Pancreas (tissue), 10 donors: ENCODE results near the gene TMC1. TPM values are rescaled to one million over a fixed set of nuclear protein-coding genes. Genes with fewer than 3 reads are reported as not detected.

Experiments
- ATAC-seq, 4 donors: fragments of 200-7000 bp; cut with Tn5 transposase; one replicate each; pipeline versions ENCODE4 v1.8.0 to v1.9.1; 2020; ENCODE audit warnings: mild to moderate bottlenecking in 4 of 4, moderate library complexity in 4 of 4
- DNase-seq, 6 donors: peaks; one replicate each; pipeline ENCODE4 v3.0.0-alpha.2; 2020
- FAIRE-seq: peaks from 2 replicates; lab custom pipeline; 2012; peaks lifted over from hg19 to GRCh38; lab: Jason Lieb, UNC
- H3K27ac ChIP-seq, 4 donors: fragments of 200-600 bp; sonication (generic); 1 replicate in 3 of 4; 2 replicates in 1 of 4; pipeline versions ENCODE4 v1.5.0 to v1.8.0; 2020
- H3K27me3 ChIP-seq, 4 donors: fragments of 200-600 bp; one replicate each; pipeline ENCODE4 v1.8.0; 2021
- H3K36me3 ChIP-seq, 3 donors: fragments of 200-600 bp; sonication (generic) in 1 of 3; one replicate each; pipeline versions ENCODE4 v1.5.0 to v1.8.0; 2020 to 2021
- H3K4me1 ChIP-seq, 3 donors: fragments of 200-600 bp; one replicate each; pipeline ENCODE4 v1.8.0; 2021
- H3K4me3 ChIP-seq, 4 donors: fragments of 200-600 bp; sonication (generic) in 2 of 4; one replicate each; pipeline versions ENCODE4 v1.5.0 to v1.8.0; 2020 to 2021
- H3K9me3 ChIP-seq, 4 donors: fragments of 200-600 bp; one replicate each; pipeline ENCODE4 v1.8.0; 2021
- WGBS, 2 donors: extraction: QIAGEN DNeasy Blood & Tissue Kit; methylation state at CpG; one replicate each; pipeline ENCODE4 v1.1.7; 2013; 5-methylcytosine and 5-hydroxymethylcytosine counted together
- intact Hi-C, 3 donors: fragments of 100-400 bp; cut with DNase I; formaldehyde crosslinking; loops; one replicate each; pipeline versions ENCODE4 v1.11.1 to v1.14.2; 2022
- polyA plus RNA-seq, 2 donors: library from polyadenylated mRNA; stranded (reverse); fragments of 200-250 nt; gene quantifications; one replicate each; pipeline ENCODE4 v1.2.3, GENCODE V29; 2013
- total RNA-seq, 6 donors: library from RNA; stranded (reverse); fragmentation: NEBNext Ultra II Directional in 4 of 6; extraction: Animal tissue kit (Norgen Biotek cat#: 25700) in 4 of 6; gene quantifications; one replicate each; pipeline versions ENCODE4 v1.2.1 to v1.2.4, GENCODE V29; 2021 to 2023
- TF ChIP-seq, protein P1 (sequence below), 4 donors: fragments of 200-600 bp; sonication (generic) in 3 of 4; IDR thresholded peaks; one replicate each; pipeline versions ENCODE4 v1.5.0 to v1.8.0; 2021; ENCODE audit warnings: antibody characterized with exemption in 4 of 4
- donor health status: healthy with polysubstance abuse.
- donor health status: DM: no; HTN: no; CAD: no; lungs with moderate emphysema.
- donor health status: DM: no; HTN: no; CAD: no.
- donor health status: control.
- donor health status: control.
- donor health status: Bipolar disorder and iron deficiency.
- donor health status: DM: yes; HTN: yes; CAD: no.
- donor health status: DM: no; HTN: no; CAD: no.
- donor health status: DM: no; HTN: no; CAD: no.
- donor health status: DM: yes; HTN: yes; CAD: no.

TMC1 gene
- total and polyA plus RNA-seq, 8 donors = not detected

DNA sequence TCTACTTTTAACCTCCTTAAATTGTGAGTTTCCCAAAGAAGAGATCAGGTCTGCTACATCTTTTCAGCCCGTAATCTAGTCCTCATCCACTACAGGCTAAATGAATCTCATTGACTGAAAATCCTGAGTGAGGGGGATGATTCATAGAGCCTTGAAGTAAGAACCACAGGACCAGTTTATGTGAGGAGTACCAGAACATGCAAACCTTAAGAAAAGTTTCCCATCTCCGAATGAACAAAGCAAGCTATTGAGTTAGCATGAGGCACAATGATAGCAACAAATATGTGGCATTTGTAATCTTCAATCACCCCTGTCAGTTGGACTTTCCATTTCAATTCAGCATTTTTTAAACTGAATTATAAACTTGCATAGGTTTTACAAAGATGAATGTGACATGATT, 234.4 kb downstream of the TMC1 start:
- H3K27ac ChIP-seq = no peak overlapping the region
- DNase-seq = no peak
- TF ChIP-seq, protein P1, sequence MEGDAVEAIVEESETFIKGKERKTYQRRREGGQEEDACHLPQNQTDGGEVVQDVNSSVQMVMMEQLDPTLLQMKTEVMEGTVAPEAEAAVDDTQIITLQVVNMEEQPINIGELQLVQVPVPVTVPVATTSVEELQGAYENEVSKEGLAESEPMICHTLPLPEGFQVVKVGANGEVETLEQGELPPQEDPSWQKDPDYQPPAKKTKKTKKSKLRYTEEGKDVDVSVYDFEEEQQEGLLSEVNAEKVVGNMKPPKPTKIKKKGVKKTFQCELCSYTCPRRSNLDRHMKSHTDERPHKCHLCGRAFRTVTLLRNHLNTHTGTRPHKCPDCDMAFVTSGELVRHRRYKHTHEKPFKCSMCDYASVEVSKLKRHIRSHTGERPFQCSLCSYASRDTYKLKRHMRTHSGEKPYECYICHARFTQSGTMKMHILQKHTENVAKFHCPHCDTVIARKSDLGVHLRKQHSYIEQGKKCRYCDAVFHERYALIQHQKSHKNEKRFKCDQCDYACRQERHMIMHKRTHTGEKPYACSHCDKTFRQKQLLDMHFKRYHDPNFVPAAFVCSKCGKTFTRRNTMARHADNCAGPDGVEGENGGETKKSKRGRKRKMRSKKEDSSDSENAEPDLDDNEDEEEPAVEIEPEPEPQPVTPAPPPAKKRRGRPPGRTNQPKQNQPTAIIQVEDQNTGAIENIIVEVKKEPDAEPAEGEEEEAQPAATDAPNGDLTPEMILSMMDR (IDR thresholded peaks at IDR 0.05) = no peak
- H3K4me1 ChIP-seq = no peaks in the 10 kb centered on the region
- H3K9me3 ChIP-seq = no peaks in the 10 kb centered on the region
- no peak for ATAC-seq
- no peaks in the 10 kb centered on the region for H3K36me3 ChIP-seq
- no peak overlapping the region for H3K4me3 ChIP-seq
- intact Hi-C loops = no loop called here
- no peak for FAIRE-seq
- WGBS, 2 donors = 71 to 79% methylated on average over 2 of the region's 2 CpGs
- H3K27me3 ChIP-seq = peaks cover 0 to 3% (median 0%) of the 10 kb centered on the region in 4 donors

DNA sequence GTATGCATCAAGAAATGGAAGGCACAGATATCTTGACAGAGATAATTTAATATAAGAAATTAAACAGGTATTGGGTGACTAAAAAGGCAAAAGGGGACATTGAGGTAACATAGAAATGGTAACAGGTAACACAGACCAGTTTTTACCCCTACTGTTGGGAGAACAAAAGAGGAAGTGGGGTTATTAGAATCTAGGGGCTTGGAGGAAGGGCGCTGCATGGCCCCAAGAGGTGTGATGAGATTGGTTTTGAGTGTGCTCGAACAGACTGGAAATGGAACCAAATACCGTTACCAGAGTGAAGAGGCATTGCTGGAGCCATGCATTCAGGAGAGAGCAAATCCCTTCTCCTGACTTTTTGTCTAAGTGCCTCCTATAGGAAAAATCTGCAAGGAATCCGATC, 237.5 kb downstream of the TMC1 start:
- intact Hi-C loops = no loop called here
- Histone ChIP-seq H3K9me3 (no peaks in the 10 kb centered on the region), H3K27me3 (peaks cover 0 to 3% (median 0%) of the 10 kb centered on the region in 4 donors), H3K4me1 (no peaks in the 10 kb centered on the region), H3K4me3 (no peak overlapping the region), H3K27ac (no peak overlapping the region), H3K36me3 (no peaks in the 10 kb centered on the region)
- TF ChIP-seq, protein P1 (IDR thresholded peaks at IDR 0.05) = no peak
- FAIRE-seq = no peak
- 70 to 81% methylated on average over 4 of the region's 4 CpGs for WGBS, 2 donors
- DNase-seq = no peak
- ATAC-seq = no peak

DNA sequence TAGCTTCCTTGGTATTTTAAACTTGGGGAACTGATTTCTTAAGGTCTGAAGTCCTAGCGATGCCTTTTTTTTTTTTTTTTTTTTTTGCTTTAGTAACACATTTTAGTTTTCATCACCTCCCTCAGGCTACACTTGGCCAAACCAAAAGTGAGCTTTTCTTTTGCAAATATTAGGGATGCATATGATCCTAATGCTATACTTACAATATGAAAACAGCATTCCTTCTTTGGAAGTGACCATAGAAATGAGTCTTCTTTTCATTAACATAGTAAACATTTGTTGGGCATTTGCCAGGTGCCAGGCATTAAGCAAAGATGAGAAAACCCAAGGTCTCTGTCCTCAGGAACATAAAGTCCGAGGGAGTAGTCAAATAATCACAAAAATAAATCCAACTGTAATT, 241.6 kb downstream of the TMC1 start:
- intact Hi-C loops = no loop called here
- FAIRE-seq (no peak), ATAC-seq (no peak), DNase-seq (no peak)
- Histone ChIP-seq H3K4me3 (no peak overlapping the region), H3K9me3 (no peaks in the 10 kb centered on the region), H3K27me3 (no peaks in the 10 kb centered on the region), H3K36me3 (no peaks in the 10 kb centered on the region), H3K4me1 (no peaks in the 10 kb centered on the region), H3K27ac (no peak overlapping the region)
- WGBS, 2 donors = 52 to 67% methylated on average over 2 of the region's 2 CpGs
- TF ChIP-seq, protein P1 (IDR thresholded peaks at IDR 0.05) = no peak

DNA sequence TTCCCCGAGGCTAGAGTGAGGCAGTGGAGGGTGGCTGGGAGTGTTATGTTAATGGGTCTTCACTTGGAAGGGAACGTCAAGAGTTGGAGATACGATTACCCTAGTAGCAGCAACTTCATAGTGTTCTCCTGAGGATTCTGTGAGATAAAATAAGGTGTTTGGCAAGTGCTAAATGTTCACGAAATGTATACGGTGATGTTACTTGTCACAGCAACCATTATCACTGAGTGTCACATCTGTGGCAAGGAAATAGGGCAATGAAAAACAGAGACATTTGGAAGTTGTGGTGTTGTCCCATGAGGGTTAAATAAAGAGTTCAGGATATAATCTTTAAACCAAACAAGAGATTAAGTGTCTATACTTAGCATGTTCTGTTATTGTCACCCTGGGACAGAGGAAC, 248.1 kb downstream of the TMC1 start:
- TF ChIP-seq, protein P1 (IDR thresholded peaks at IDR 0.05) = no peak
- Histone ChIP-seq H3K4me1 (no peaks in the 10 kb centered on the region), H3K4me3 (no peak overlapping the region), H3K36me3 (no peaks in the 10 kb centered on the region), H3K27ac (no peak overlapping the region), H3K27me3 (no peaks in the 10 kb centered on the region), H3K9me3 (no peaks in the 10 kb centered on the region)
- WGBS, 2 donors = 59 to 71% methylated on average over 5 of the region's 5 CpGs
- intact Hi-C loops = no loop called here
- ATAC-seq (no peak), DNase-seq (no peak), FAIRE-seq (no peak)

DNA sequence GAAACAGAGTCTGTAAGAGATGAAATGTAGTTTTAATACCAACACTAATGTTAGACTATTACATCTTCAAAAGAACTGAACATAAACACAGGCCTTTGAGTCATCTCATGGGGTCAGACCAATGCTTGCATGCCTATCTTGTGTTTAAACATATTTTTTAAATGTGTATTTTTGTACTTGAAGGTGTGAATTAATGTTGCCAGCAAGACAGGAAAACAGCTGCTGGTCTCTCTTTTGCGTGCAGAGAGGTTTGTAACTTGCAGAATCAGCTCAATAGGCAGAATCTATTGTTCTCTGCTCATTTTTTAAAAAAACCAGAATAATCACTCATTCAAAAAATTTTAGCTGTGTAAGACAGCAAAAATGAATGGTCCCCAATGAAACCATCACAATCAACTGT, 251.3 kb downstream of the TMC1 start:
- H3K27me3 ChIP-seq = no peaks in the 10 kb centered on the region
- no peak for DNase-seq
- no peak for ATAC-seq
- TF ChIP-seq, protein P1 (IDR thresholded peaks at IDR 0.05) = no peak
- H3K36me3 ChIP-seq = no peaks in the 10 kb centered on the region
- H3K4me1 ChIP-seq = no peaks in the 10 kb centered on the region
- no peaks in the 10 kb centered on the region for H3K9me3 ChIP-seq
- WGBS, 2 donors = 89 to 93% methylated on average over 1 of the region's 1 CpG
- FAIRE-seq = no peak
- no peak overlapping the region for H3K27ac ChIP-seq
- intact Hi-C loops = no loop called here
- H3K4me3 ChIP-seq = no peak overlapping the region
